GM23338 (cell line): ENCODE results near the gene KCTD18. TPM values are rescaled to one million over a fixed set of nuclear protein-coding genes. Genes with fewer than 3 reads are reported as not detected.

Experiments
- ATAC-seq: fragments of 200-7000 bp; cut with Tn5 transposase; 3 replicates; pipeline ENCODE4 v1.9.1; 2020
- DNase-seq: peaks from one replicate; pipeline ENCODE4 v3.0.0-alpha.2; 2015; ENCODE audit warnings: low spot score
- H2AFZ ChIP-seq: fragments of 200-600 bp; sonication (generic); 2 replicates; pipeline ENCODE4 v1.8.0; 2016; ENCODE audit warnings: antibody characterized with exemption, mild to moderate bottlenecking, moderate library complexity
- H3F3A ChIP-seq: fragments of 200-600 bp; sonication (generic); replicated peaks from 2 replicates; pipeline ENCODE4 v1.8.0; 2017; ENCODE audit warnings: antibody characterized with exemption, mixed run types, low read depth
- H3K27ac ChIP-seq: fragments of 200-600 bp; sonication (generic); 2 replicates; pipeline ENCODE4 v1.6.1; 2016; ENCODE audit warnings: low read depth
- H3K27me3 ChIP-seq: fragments of 200-600 bp; sonication (generic); 2 replicates; pipeline ENCODE4 v1.8.0; 2016; ENCODE audit warnings: mild to moderate bottlenecking, mixed run types, moderate library complexity; ENCODE audit not compliant: insufficient read depth
- H3K36me3 ChIP-seq: fragments of 200-600 bp; sonication (generic); 2 replicates; pipeline ENCODE4 v1.8.0; 2016; ENCODE audit warnings: mild to moderate bottlenecking; ENCODE audit not compliant: insufficient read depth
- H3K4me1 ChIP-seq: fragments of 200-600 bp; sonication (generic); 2 replicates; pipeline ENCODE4 v1.8.0; 2016; ENCODE audit warnings: mild to moderate bottlenecking, moderate library complexity; ENCODE audit not compliant: insufficient read depth
- H3K4me2 ChIP-seq: fragments of 200-600 bp; sonication (generic); 2 replicates; pipeline ENCODE4 v1.7.1; 2017; ENCODE audit warnings: mixed run types
- H3K4me3 ChIP-seq: fragments of 200-600 bp; sonication (generic); 2 replicates; pipeline ENCODE4 v1.6.1; 2016; ENCODE audit warnings: mixed run types
- H3K79me2 ChIP-seq: fragments of 200-600 bp; sonication (generic); replicated peaks from 2 replicates; pipeline ENCODE4 v1.8.0; 2017; ENCODE audit warnings: mild to moderate bottlenecking; ENCODE audit not compliant: insufficient read depth
- H3K9me2 ChIP-seq: fragments of 200-600 bp; sonication (generic); 2 replicates; pipeline ENCODE4 v1.8.0; 2017; ENCODE audit not compliant: insufficient read depth
- H4K20me1 ChIP-seq: fragments of 200-600 bp; sonication (generic); replicated peaks from 2 replicates; pipeline ENCODE4 v1.8.0; 2017; ENCODE audit warnings: mild to moderate bottlenecking; ENCODE audit not compliant: insufficient read depth
- H3K27ac Mint-ChIP-seq: 2 replicates; pipeline ENCODE4 v1.8.0; 2020; ENCODE audit warnings: inconsistent platforms, mild to moderate bottlenecking, moderate library complexity, mixed read lengths
- H3K27me3 Mint-ChIP-seq: 3 replicates; pipeline ENCODE4 v1.8.0; 2022; ENCODE audit warnings: low read depth, mild to moderate bottlenecking, moderate library complexity, mixed read lengths, inconsistent platforms; ENCODE audit not compliant: insufficient read depth, poor library complexity
- H3K36me3 Mint-ChIP-seq: 3 replicates; pipeline ENCODE4 v1.8.0; 2021; ENCODE audit warnings: low read depth, mild to moderate bottlenecking, inconsistent platforms, moderate library complexity, mixed read lengths
- H3K4me1 Mint-ChIP-seq: 3 replicates; pipeline ENCODE4 v1.8.0; 2020; ENCODE audit warnings: mild to moderate bottlenecking, inconsistent platforms, mixed read lengths
- H3K4me3 Mint-ChIP-seq: 3 replicates; pipeline ENCODE4 v1.8.0; 2021; ENCODE audit warnings: moderate library complexity, mild to moderate bottlenecking, inconsistent platforms, mixed read lengths
- H3K9me3 Mint-ChIP-seq: 3 replicates; pipeline ENCODE4 v1.8.0; 2020; ENCODE audit warnings: moderate library complexity, mild to moderate bottlenecking, inconsistent platforms, mixed read lengths
- CREB1 ChIP-seq: fragments of 250-450 bp; sonication (Bioruptor Pico); IDR thresholded peaks from 2 replicates; pipeline ENCODE4 v1.5.0; 2020; ENCODE audit warnings: low read depth, mild to moderate bottlenecking, moderate library complexity
- JUNB ChIP-seq: IDR thresholded peaks from one replicate; pipeline ENCODE4 v1.6.1; 2016; ENCODE audit warnings: antibody characterized with exemption; ENCODE audit not compliant: unreplicated experiment
- POLR2AphosphoS5 ChIP-seq: IDR thresholded peaks from 2 replicates; pipeline ENCODE4 v1.6.1; 2016; ENCODE audit warnings: antibody characterized with exemption, low read depth
- ZNF331 ChIP-seq: fragments of 250-450 bp; sonication (Bioruptor Pico); IDR thresholded peaks from 2 replicates; pipeline ENCODE4 v1.5.0; 2020; ENCODE audit warnings: low read depth, mild to moderate bottlenecking, moderate library complexity
- polyA plus RNA-seq: library from polyadenylated mRNA; unstranded; fragments of >200 nt; fragmentation: Nextera tagmentation; extraction: Ambion mirVana; gene quantifications from 2 replicates; pipeline ENCODE4 v1.2.1, GENCODE V29; 2016
- total RNA-seq: library from RNA; depleted of rRNA; stranded (reverse); fragments of >200 nt; shearing (Covaris generic); gene quantifications from 2 replicates; pipeline ENCODE4 v1.2.3, GENCODE V29; 2014
- TF ChIP-seq, protein P1 (sequence below): IDR thresholded peaks from 2 replicates; pipeline ENCODE4 v1.6.1; 2016; ENCODE audit warnings: antibody characterized with exemption
- TF ChIP-seq, protein P2 (sequence below), 2 experiments: fragments of 200-600 bp in 1 of 2; sonication (generic) in 1 of 2; conservative IDR thresholded peaks; 2 replicates each; pipeline versions ENCODE4 v1.5.1 to v1.6.1; 2016 to 2017; ENCODE audit warnings: antibody characterized with exemption in 2 of 2, low read depth in 2 of 2, mild to moderate bottlenecking in 2 of 2, moderate library complexity in 1 of 2
- TF ChIP-seq, protein P3 (sequence below): fragments of 250-450 bp; sonication (Bioruptor Pico); IDR thresholded peaks from 2 replicates; pipeline ENCODE4 v1.5.0; 2020; ENCODE audit warnings: mild to moderate bottlenecking, moderate library complexity

Gene KCTD18
- total and polyA plus RNA-seq, 2 experiments from 2014 or later = 3.3 to 4.7 TPM

DNA sequence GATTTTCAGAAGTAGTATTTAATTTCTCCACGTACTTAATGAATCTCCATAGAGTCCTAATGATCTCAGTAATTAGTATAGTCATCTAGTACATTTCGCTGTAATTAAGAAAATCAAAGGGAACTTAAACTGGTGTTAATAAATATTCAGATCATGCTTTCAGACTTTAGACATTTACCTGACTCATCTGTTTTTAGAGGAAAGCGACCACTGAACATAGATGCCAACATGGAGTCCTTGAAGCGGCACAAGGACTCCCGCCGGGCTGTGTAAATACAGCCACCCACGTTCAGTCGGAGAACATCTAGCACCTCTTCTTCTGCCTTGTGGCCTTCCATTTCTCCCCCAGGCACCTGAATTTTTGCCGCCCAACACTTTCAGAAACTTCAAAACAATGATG, 3.2 kb downstream of the KCTD18 start:
- no peaks in the 10 kb centered on the region for H3K79me2 ChIP-seq
- H3K27me3 Mint-ChIP-seq = no peaks in the 10 kb centered on the region
- H3K27me3 ChIP-seq = no peaks in the 10 kb centered on the region
- H2AFZ ChIP-seq = no peak overlapping the region
- TF ChIP-seq, protein P1, sequence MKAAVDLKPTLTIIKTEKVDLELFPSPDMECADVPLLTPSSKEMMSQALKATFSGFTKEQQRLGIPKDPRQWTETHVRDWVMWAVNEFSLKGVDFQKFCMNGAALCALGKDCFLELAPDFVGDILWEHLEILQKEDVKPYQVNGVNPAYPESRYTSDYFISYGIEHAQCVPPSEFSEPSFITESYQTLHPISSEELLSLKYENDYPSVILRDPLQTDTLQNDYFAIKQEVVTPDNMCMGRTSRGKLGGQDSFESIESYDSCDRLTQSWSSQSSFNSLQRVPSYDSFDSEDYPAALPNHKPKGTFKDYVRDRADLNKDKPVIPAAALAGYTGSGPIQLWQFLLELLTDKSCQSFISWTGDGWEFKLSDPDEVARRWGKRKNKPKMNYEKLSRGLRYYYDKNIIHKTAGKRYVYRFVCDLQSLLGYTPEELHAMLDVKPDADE = no peak
- TF ChIP-seq, protein P2, sequence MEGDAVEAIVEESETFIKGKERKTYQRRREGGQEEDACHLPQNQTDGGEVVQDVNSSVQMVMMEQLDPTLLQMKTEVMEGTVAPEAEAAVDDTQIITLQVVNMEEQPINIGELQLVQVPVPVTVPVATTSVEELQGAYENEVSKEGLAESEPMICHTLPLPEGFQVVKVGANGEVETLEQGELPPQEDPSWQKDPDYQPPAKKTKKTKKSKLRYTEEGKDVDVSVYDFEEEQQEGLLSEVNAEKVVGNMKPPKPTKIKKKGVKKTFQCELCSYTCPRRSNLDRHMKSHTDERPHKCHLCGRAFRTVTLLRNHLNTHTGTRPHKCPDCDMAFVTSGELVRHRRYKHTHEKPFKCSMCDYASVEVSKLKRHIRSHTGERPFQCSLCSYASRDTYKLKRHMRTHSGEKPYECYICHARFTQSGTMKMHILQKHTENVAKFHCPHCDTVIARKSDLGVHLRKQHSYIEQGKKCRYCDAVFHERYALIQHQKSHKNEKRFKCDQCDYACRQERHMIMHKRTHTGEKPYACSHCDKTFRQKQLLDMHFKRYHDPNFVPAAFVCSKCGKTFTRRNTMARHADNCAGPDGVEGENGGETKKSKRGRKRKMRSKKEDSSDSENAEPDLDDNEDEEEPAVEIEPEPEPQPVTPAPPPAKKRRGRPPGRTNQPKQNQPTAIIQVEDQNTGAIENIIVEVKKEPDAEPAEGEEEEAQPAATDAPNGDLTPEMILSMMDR (conservative IDR thresholded peaks at IDR 0.05; ENCODE audit: low read depth in 2 of 2) = no peak
- TF ChIP-seq, protein P3, sequence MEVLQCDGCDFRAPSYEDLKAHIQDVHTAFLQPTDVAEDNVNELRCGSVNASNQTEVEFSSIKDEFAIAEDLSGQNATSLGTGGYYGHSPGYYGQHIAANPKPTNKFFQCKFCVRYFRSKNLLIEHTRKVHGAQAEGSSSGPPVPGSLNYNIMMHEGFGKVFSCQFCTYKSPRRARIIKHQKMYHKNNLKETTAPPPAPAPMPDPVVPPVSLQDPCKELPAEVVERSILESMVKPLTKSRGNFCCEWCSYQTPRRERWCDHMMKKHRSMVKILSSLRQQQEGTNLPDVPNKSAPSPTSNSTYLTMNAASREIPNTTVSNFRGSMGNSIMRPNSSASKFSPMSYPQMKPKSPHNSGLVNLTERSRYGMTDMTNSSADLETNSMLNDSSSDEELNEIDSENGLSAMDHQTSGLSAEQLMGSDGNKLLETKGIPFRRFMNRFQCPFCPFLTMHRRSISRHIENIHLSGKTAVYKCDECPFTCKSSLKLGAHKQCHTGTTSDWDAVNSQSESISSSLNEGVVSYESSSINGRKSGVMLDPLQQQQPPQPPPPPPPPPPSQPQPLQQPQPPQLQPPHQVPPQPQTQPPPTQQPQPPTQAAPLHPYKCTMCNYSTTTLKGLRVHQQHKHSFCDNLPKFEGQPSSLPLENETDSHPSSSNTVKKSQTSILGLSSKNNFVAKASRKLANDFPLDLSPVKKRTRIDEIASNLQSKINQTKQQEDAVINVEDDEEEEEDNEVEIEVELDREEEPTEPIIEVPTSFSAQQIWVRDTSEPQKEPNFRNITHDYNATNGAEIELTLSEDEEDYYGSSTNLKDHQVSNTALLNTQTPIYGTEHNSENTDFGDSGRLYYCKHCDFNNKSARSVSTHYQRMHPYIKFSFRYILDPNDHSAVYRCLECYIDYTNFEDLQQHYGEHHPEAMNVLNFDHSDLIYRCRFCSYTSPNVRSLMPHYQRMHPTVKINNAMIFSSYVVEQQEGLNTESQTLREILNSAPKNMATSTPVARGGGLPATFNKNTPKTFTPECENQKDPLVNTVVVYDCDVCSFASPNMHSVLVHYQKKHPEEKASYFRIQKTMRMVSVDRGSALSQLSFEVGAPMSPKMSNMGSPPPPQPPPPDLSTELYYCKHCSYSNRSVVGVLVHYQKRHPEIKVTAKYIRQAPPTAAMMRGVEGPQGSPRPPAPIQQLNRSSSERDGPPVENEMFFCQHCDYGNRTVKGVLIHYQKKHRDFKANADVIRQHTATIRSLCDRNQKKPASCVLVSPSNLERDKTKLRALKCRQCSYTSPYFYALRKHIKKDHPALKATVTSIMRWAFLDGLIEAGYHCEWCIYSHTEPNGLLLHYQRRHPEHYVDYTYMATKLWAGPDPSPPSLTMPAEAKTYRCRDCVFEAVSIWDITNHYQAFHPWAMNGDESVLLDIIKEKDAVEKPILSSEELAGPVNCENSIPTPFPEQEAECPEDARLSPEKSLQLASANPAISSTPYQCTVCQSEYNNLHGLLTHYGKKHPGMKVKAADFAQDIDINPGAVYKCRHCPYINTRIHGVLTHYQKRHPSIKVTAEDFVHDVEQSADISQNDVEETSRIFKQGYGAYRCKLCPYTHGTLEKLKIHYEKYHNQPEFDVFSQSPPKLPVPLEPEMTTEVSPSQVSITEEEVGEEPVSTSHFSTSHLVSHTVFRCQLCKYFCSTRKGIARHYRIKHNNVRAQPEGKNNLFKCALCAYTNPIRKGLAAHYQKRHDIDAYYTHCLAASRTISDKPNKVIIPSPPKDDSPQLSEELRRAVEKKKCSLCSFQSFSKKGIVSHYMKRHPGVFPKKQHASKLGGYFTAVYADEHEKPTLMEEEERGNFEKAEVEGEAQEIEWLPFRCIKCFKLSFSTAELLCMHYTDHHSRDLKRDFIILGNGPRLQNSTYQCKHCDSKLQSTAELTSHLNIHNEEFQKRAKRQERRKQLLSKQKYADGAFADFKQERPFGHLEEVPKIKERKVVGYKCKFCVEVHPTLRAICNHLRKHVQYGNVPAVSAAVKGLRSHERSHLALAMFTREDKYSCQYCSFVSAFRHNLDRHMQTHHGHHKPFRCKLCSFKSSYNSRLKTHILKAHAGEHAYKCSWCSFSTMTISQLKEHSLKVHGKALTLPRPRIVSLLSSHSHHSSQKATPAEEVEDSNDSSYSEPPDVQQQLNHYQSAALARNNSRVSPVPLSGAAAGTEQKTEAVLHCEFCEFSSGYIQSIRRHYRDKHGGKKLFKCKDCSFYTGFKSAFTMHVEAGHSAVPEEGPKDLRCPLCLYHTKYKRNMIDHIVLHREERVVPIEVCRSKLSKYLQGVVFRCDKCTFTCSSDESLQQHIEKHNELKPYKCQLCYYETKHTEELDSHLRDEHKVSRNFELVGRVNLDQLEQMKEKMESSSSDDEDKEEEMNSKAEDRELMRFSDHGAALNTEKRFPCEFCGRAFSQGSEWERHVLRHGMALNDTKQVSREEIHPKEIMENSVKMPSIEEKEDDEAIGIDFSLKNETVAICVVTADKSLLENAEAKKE (CRISPR knock-in tag) = no peak
- TF ChIP-seq POLR2AphosphoS5 (no peak), ZNF331 (CRISPR knock-in tag) (no peak), CREB1 (CRISPR knock-in tag) (no peak), JUNB (no peak)
- 0 out of 2 replicates have a peak, but pooled peaks cover 5% of the 10 kb centered on the region for H3F3A ChIP-seq
- H3K36me3 Mint-ChIP-seq = peaks cover 4% of the 10 kb centered on the region; the same call in 2 of the 3 replicates
- no peak overlapping the region for H3K4me3 Mint-ChIP-seq
- no peak overlapping the region for H3K27ac ChIP-seq
- no peaks in the 10 kb centered on the region for H3K36me3 ChIP-seq
- H4K20me1 ChIP-seq = no peaks in the 10 kb centered on the region
- peaks cover 11% of the 10 kb centered on the region; the same call in 1 of the 2 replicates for H3K4me1 ChIP-seq
- no peak overlapping the region for H3K4me3 ChIP-seq
- no peaks in the 10 kb centered on the region for H3K9me2 ChIP-seq
- no peak for DNase-seq
- no peak for ATAC-seq
- no peak overlapping the region for H3K27ac Mint-ChIP-seq
- H3K9me3 Mint-ChIP-seq = 0 out of 3 replicates have a peak, but pooled peaks cover 2% of the 10 kb centered on the region
- H3K4me1 Mint-ChIP-seq = peaks cover 7% of the 10 kb centered on the region
- no peak overlapping the region for H3K4me2 ChIP-seq
